C4-2B (cell line): ENCODE results near the gene ANKRD36.
"Not testable (repeated sequence)": the region's sequence is repeated elsewhere in the genome, so short reads cannot be mapped to it uniquely, and the experiment has no call there.

Experiments used
- CTCF ChIP-seq: fragments of 450-650 bp; conservative IDR thresholded peaks from 2 replicates; pipeline ENCODE4 v1.5.1; 2017; ENCODE audit warnings: mild to moderate bottlenecking
- ZFX ChIP-seq: fragments of 450-650 bp; IDR thresholded peaks from 2 replicates; pipeline ENCODE4 v1.6.1; 2017

- TF ChIP-seq CTCF, ZFX: not testable (repeated sequence)
These were observed 18.0 kb upstream of the ANKRD36 start, which contains the start of gene FAHD2B for GRCh38 chr2:97094772-97095611.
